ENCODE data around the gene LATS1.
"Not testable (repeated sequence)": the region's sequence is repeated elsewhere in the genome, so short reads cannot be mapped to it uniquely, and the experiment has no call there.

LATS1 gene

GRCh38 chr6:149717588-149718458 lies at the start of gene LATS1:
Gene LATS1 (minus strand): TSS chr6:149718101. CDS start chr6:149702126, 15,975 bp downstream.
- peak; percentile 87 for DNase-seq

- no peak for DNase-seq
Observed at GRCh38 chr6:149766156-149766769, 48.4 kb upstream of the LATS1 start.

- no peak for DNase-seq
Observed at GRCh38 chr6:149763866-149764265, 46.0 kb upstream of the LATS1 start.

GRCh38 chr6:149761438-149761837 lies 43.5 kb upstream of the LATS1 start:
- no peak for DNase-seq

DNA sequence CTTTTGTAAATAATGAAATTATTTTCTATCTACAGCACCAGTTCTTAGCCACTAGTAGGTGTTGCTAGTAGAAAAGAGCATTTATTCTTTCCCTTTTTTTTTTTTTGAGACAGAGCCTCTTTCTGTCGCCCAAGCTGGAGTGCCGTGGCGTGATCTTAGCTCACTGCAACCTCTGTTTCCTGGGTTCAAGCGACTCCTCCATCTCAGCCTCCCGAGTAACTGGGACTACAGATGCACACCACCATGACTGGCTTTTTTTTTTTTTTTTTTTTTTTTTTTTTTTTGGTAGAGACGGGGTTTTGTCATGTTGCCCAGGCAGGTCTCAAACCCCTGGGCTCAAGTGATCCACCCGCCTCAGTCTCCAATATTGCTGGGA lies 38.3 kb upstream of the LATS1 start:
- DNase-seq, result no peak

DNA sequence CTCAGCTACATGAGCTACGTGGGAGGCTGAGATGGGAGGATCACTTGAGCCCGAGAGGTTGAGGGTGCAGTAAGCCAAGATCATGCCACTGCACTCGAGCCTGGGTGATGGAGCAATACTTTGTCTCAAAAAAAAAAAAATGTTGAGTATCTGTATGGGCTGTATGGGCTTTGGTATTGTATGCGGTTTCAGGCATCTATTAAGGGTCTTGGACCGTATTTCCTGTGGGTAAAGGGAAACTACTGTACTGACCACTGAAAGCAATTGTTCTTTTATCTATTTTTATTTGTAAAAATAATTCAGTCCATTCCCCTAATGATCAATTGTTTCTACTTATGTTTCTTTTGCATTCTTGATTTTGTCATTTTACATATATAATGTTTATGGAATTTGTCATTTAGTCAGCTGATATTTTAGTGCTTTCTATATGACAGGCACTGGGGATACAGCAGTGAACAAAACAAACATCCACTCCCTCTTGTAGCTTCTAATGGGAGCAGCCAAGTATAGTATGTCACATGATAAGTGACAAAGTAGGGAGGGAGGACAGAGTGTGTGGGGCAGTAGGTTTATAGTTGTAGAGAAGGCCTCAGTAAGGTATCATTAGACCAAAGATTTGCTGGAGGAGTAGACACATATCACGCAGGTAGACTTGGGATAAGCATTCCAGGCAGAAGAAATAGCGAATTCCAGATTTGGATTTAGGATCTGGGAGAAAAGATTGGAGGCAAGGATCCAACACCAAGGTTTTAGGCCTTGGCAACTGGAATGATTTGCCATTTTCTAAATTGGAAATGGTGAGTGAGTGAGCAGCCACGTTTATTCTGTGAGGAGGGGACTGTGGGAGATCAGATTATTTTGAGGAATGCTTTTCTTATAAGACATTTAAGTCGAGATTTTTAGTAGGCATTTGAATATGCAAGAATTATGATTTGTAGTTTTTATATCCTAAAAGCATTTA lies 37.7 kb upstream of the LATS1 start:
- no peak for DNase-seq

GRCh38 chr6:149754548-149754947 lies 36.6 kb upstream of the LATS1 start:
- DNase-seq, result no peak

DNA sequence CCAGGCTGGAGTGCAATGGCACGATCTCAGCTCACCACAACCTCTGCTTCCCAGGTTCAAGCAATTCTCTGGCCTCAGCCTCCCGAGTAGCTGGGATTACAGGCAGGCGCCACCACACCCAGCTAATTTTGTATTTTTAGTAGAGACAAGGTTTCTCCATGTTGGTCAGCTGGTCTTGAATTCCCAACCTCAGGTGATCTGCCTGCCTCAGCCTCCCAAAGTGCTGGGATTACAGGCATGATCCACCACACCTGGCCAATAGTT lies 35.4 kb upstream of the LATS1 start:
- not testable (repeated sequence) for DNase-seq

DNA sequence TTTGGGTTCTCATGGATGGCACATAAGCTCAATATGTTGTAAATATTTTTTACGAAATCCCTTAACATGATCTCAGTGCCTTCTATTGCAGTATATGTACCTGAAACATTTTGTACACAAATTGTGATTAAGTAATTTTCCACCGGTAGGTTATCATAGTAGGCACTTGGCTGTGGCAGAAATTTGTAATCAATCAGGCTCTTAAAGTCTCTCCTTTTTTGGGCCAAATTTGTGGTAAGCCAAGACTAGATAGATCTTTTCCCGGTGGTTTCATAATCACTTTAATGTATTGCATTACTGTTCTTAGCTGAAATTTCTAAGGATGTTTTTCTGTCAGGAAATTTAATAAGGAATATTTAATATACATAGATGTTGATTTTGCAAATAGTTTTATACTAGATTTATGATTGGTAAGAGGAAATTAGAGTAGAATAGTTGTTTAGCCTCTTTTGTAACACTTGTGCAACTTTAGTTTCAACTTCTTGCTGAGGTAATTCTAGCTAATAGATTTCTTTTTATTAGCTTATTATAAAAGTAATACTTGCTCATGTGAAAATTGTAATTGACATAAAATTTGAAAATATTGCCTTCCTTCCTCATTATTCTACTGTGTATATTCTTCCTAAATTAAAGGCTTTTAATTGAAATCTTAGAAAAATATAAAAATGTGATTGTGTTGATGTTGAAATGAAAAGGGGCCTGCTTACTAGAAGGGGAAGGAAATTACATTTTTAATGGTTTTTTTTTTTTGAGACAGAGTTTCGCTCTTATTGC lies 34.9 kb upstream of the LATS1 start:
- no peak for DNase-seq

- DNase-seq, result not testable (repeated sequence)
Observed at GRCh38 chr6:149751920-149752319, 34.0 kb upstream of the LATS1 start.

DNA sequence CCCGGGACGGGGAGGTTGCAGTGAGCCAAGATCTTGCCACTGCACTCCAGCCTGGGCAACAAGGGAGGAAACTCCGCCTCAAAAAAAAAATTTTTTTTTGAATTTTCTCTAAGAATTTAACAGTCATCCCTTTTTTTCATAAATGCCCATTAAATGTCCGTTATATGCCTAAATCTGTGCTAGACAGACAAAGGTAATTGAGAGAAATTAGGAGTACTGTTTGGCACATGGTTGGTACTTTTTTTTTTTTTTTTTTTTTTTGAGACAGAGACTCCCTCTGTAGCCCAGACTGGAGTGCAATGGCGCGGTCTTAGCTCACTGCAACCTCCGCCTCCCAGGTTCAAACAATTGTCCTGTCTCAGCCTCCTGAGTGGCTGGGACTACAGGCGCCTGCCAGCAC lies 33.3 kb upstream of the LATS1 start:
- DNase-seq, result no peak

- no peak for DNase-seq
Observed at GRCh38 chr6:149750136-149750609, 32.3 kb upstream of the LATS1 start.

GRCh38 chr6:149749594-149750135 lies 31.8 kb upstream of the LATS1 start, which contains the start of gene PCMT1:
Gene PCMT1 (plus strand): TSS chr6:149749741. CDS start chr6:149749902, 161 bp downstream.
- DNase-seq, result peak; percentile 85

DNA sequence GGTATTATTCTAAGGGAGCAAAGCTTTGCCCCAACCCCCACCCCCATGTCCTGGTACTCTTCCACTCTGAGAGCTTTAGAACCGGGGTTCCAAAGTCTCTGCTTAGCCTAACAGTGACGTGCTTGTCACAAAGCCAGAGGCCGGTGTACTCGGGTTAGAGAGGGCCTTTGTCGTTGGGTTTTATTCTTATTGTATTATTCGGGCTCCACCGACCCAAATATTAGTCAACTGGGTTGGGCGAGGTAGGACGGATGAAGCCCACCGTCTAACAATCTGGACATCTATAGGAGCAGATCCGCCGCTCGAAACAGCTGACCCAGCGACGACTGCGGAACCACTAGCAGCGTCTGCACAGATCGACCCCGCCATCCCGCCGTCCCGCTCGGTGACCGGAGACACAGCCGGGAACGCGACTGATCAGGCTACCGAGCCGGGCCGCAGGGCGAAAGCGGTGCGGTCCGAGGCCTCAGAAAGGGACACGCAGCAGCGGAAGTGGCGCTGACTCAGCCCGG lies 31.2 kb upstream of the LATS1 start:
- DNase-seq, result not testable (repeated sequence)

- DNase-seq, result peak; percentile 83
Observed at GRCh38 chr6:149746147-149746946, 28.4 kb upstream of the LATS1 start, which contains the start of gene NUP43. Gene NUP43 (minus strand): TSS chr6:149746529. CDS start chr6:149746495, 34 bp downstream.

DNA sequence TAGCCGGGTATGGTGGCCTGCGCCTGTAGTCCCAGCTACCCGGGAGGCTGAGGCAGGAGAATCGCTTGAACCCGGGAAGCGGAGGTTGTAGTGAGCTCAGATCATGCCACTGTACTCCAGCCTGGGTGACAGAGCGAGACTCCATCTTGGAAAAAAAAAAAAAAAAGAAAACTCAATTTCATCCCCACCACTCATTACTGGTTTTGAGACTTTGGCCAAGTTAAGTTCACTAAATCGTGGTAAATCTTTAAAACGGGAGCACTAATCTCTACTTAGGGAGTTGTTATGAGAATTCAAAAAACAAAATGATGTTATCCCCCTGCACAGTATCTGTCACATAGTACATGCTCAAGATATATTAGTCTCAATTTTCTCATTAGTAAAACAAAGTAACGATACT lies 27.4 kb upstream of the LATS1 start:
- not testable (repeated sequence) for DNase-seq

- DNase-seq, result no peak
Observed at GRCh38 chr6:149734915-149735314, 17.0 kb upstream of the LATS1 start.

DNA sequence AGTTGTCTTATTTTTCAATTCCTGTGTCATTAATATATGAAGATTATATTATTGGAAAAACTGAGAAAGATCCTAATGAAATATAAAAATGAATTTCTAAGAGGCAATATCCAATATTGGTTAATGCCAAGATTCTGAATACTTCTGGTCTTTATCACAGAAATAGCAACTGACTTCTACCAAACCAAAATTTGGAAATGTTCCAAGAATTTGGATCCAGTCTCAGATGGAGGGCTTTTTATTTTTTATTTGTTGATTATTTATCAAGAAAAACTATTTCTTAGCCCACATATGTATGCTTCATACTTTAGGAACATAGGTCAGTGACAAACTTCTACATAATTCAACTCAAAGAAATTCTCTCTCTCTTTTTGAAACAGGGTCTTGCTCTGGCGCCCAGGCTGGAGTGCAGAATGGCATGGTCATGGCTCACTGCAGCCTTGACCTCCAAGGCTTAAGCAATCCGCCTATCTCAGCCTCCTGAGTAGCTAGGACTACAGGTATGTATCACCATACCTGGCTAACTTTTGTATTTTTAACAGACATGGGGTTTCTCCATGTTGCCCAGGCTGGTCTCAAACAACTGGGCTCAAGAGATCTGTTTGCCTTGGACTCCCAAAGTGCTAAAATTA lies 15.3 kb upstream of the LATS1 start:
- DNase-seq, result no peak

DNA sequence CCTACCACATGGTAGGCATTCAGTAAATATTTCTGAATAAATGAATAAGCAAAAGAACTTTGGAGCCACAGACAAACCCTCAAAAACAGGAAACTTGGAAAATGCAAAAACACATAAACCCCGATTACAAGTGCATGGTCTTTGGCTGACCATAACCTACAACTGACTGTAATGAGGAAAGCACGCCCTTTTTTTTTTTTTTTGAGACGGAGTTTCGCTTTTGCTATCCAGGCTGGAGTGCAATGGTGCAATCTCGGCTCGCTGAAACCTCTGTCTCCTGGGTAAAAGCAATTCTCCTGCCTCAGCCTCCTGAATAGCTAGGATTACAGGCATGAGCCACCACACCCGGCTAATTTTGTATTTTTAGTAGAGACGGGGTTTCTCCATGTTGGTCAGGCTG lies 11.9 kb upstream of the LATS1 start:
- no peak for DNase-seq

DNA sequence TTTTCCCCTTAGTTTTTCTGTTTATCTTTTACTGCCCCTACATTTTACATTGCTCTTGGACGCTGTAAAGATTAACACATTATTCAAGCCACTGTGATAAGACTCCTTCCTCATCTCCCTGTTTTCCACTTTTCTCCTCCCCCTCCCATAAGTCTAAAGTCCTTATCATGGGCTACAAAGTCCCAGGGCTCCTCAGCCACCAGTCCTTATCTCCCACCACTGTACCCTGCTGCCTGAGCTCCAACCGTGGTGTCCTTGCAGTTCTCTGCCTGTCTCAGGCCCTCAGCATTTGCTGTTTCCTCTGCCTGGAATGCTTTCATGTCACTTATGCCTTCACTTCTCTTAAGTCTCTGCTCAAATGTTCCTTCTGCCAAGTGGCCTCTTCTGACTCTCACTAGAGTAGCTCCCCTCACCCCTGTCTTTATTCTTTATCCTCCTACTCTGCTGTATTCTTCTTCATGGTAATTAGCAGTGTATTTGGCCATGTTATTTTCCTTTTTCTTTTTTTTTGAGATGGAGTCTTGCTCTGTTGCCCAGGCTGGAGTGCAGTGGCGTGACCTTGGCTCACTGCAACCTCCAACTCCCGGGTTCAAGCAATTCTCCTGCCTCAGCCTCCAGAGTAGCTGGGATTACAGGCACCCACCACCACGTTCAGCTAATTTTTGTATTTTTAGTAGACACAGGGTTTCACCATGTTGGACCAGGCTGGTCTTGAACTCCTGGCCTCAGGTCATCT lies 10.8 kb upstream of the LATS1 start:
- no peak for DNase-seq

All from activated CD4-positive, alpha-beta T cell treated with anti-CD3 and anti-CD28 coated beads for 1 hour (primary cell).